Heart left ventricle (tissue), 13 donors: ENCODE results near the gene UBL3.

Experiments used
- CTCF ChIP-seq, 12 donors: fragments of 200-600 bp; sonication (generic) in 4 of 12; IDR thresholded peaks; one replicate each; pipeline versions ENCODE4 v1.5.0 to v1.8.0; 2018 to 2022; ENCODE audit warnings: antibody characterized with exemption in 12 of 12, mild to moderate bottlenecking in 5 of 12
- POLR2A ChIP-seq, 2 donors: fragments of 450-650 bp; IDR thresholded peaks; one replicate each; pipeline ENCODE4 v1.6.1; 2017; ENCODE audit warnings: antibody characterized with exemption in 2 of 2, mild to moderate bottlenecking in 2 of 2, moderate library complexity in 2 of 2
- donor health status: ischemic (EF 13 %, LVEDD 7.1; RV severe dilation, severe dysfunction).
- donor health status: DM: no; HTN: yes; CAD: no.
- donor health status: DM: no; HTN: no; CAD: no.
- donor health status: ischemic (EF 25% LVEDD 6.9; RV normal size, moderate dysfunction).
- donor health status: ischemic (EF 25% LVEDD 5.7; RV mildly dilated, moderate dysfunction).
- donor health status: ischemic (EF 35%, LVEDD 5.7; RV mildly dilated, moderate dysfunction).
- donor health status: nonischemic (EF 11% LVEDD 7.7; RV severe dilation, severe dysfunction).
- donor health status: DM: yes; HTN: yes; CAD: no.
- donor health status: PGD.
- donor health status: ischemic (EF 29% LVEDD 5.4; RV normal size, mild dysfunction).
- donor health status: nonischemic (EF 23%, LVEDD 6.1; RV moderate dilation, normal function).

- no peak for TF ChIP-seq CTCF (IDR thresholded peaks at IDR 0.05)
- TF ChIP-seq POLR2A (IDR thresholded peaks at IDR 0.05), result no peak
These were observed 63.7 kb downstream of the UBL3 start for GRCh38 chr13:29786698-29787097.
